Tibial nerve (tissue), 4 donors: ENCODE measurements around the gene ATE1. TPM values are rescaled to one million over a fixed set of nuclear protein-coding genes. Genes with fewer than 3 reads are reported as not detected.

Experiments used
- DNase-seq, 2 donors: peaks; one replicate each; pipeline ENCODE4 v3.0.0-alpha.2; 2019; ENCODE audit warnings: low spot score in 2 of 2
- H3K27ac ChIP-seq, 4 donors: fragments of 200-600 bp; sonication (generic) in 3 of 4; one replicate each; pipeline ENCODE4 v1.5.1; 2017 to 2019; ENCODE audit warnings: mild to moderate bottlenecking in 1 of 4
- H3K27me3 ChIP-seq, 2 donors: fragments of 200-600 bp; sonication (generic) in 1 of 2; one replicate each; pipeline versions ENCODE4 v1.5.1 to v1.6.0; 2017 to 2019
- H3K36me3 ChIP-seq, 3 donors: fragments of 200-600 bp; sonication (generic); one replicate each; pipeline ENCODE4 v1.5.1; 2018 to 2019
- H3K4me1 ChIP-seq, 4 donors: fragments of 200-600 bp; sonication (generic) in 3 of 4; one replicate each; pipeline ENCODE4 v1.5.1; 2017 to 2019
- H3K4me3 ChIP-seq, 4 donors: fragments of 200-600 bp; sonication (generic) in 3 of 4; one replicate each; pipeline ENCODE4 v1.5.1; 2017 to 2019; ENCODE audit warnings: mild to moderate bottlenecking in 1 of 4, moderate library complexity in 1 of 4
- H3K9me3 ChIP-seq, 4 donors: fragments of 200-600 bp; sonication (generic) in 3 of 4; one replicate each; pipeline ENCODE4 v1.5.1; 2017 to 2019
- EP300 ChIP-seq, 2 donors: sonication (generic); formaldehyde crosslinking; IDR thresholded peaks; one replicate each; pipeline ENCODE4 v1.6.1; 2017; ENCODE audit warnings: antibody characterized with exemption in 2 of 2, mild to moderate bottlenecking in 1 of 2
- POLR2A ChIP-seq, 2 donors: fragments of 450-650 bp; IDR thresholded peaks; one replicate each; pipeline ENCODE4 v1.6.1; 2017; ENCODE audit warnings: antibody characterized with exemption in 2 of 2, mild to moderate bottlenecking in 2 of 2, moderate library complexity in 2 of 2
- WGBS, 2 donors: methylation state at CpG; one replicate each; pipeline ENCODE4 v1.1.5; 2018; 5-methylcytosine and 5-hydroxymethylcytosine counted together
- total RNA-seq, 4 donors: library from RNA; depleted of rRNA; stranded (reverse); fragments of >200 nt; gene quantifications; one replicate each; pipeline ENCODE4 v1.1.0, GENCODE V29; 2016
- TF ChIP-seq, protein P1 (sequence below), 5 experiments: fragments of 200-600 bp in 3 of 5; fragments of 450-650 bp in 2 of 5; sonication (generic) in 3 of 5; IDR thresholded peaks; one replicate each; pipeline ENCODE4 v1.5.1; 2016 to 2019; ENCODE audit warnings: antibody characterized with exemption in 5 of 5, mild to moderate bottlenecking in 3 of 5, moderate library complexity in 2 of 5

The ATE1 gene
- 10 to 100 TPM; 18.3 to 24.5 (median 23.5) TPM for total RNA-seq

GRCh38 chr10:121927841-121928527, at the start of gene ATE1:
Gene ATE1 (minus strand): TSS chr10:121928031. CDS start chr10:121927949, 82 bp downstream.
- peak; percentile 80 to 88 for DNase-seq
- 0 to 1% methylated on average over 43 to 46 of the region's 87 CpGs for WGBS, 2 donors
- TF ChIP-seq, protein P1, sequence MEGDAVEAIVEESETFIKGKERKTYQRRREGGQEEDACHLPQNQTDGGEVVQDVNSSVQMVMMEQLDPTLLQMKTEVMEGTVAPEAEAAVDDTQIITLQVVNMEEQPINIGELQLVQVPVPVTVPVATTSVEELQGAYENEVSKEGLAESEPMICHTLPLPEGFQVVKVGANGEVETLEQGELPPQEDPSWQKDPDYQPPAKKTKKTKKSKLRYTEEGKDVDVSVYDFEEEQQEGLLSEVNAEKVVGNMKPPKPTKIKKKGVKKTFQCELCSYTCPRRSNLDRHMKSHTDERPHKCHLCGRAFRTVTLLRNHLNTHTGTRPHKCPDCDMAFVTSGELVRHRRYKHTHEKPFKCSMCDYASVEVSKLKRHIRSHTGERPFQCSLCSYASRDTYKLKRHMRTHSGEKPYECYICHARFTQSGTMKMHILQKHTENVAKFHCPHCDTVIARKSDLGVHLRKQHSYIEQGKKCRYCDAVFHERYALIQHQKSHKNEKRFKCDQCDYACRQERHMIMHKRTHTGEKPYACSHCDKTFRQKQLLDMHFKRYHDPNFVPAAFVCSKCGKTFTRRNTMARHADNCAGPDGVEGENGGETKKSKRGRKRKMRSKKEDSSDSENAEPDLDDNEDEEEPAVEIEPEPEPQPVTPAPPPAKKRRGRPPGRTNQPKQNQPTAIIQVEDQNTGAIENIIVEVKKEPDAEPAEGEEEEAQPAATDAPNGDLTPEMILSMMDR (IDR thresholded peaks at IDR 0.05) = peak in 2 of 5 experiments; percentile 24 to 25
- TF ChIP-seq EP300 (IDR thresholded peaks at IDR 0.05) (peak in 1 of 2 donors; percentile 93), POLR2A (IDR thresholded peaks at IDR 0.05) (peak in 1 of 2 donors; percentile 76)
- peaks cover 0 to 8% (median 0%) of the 10 kb centered on the region in 3 donors for H3K36me3 ChIP-seq
- H3K27me3 ChIP-seq = no peaks in the 10 kb centered on the region
- H3K9me3 ChIP-seq = no peaks in the 10 kb centered on the region
- H3K4me3 ChIP-seq = peak within 1 kb of the TSS; percentile 81 to 100 (median 91)
- peaks cover 0 to 37% (median 13%) of the 10 kb centered on the region in 4 donors for H3K4me1 ChIP-seq
- H3K27ac ChIP-seq = peak within 1 kb of the TSS; percentile 89 to 100 (median 98)

GRCh38 chr10:121976607-121977006, 48.8 kb upstream of the ATE1 start:
- Histone ChIP-seq H3K27me3 (no peaks in the 10 kb centered on the region), H3K4me1 (peaks cover 0 to 25% (median 11%) of the 10 kb centered on the region in 4 donors), H3K9me3 (no peaks in the 10 kb centered on the region), H3K4me3 (no peak overlapping the region), H3K36me3 (peaks cover 0 to 9% (median 0%) of the 10 kb centered on the region in 3 donors), H3K27ac (no peak overlapping the region)
- TF ChIP-seq POLR2A (IDR thresholded peaks at IDR 0.05) (no peak), EP300 (IDR thresholded peaks at IDR 0.05) (no peak)
- TF ChIP-seq, protein P1 (IDR thresholded peaks at IDR 0.05) = no peak
- DNase-seq = no peak
- 94 to 96% methylated on average over 6 of the region's 6 CpGs for WGBS, 2 donors

DNA sequence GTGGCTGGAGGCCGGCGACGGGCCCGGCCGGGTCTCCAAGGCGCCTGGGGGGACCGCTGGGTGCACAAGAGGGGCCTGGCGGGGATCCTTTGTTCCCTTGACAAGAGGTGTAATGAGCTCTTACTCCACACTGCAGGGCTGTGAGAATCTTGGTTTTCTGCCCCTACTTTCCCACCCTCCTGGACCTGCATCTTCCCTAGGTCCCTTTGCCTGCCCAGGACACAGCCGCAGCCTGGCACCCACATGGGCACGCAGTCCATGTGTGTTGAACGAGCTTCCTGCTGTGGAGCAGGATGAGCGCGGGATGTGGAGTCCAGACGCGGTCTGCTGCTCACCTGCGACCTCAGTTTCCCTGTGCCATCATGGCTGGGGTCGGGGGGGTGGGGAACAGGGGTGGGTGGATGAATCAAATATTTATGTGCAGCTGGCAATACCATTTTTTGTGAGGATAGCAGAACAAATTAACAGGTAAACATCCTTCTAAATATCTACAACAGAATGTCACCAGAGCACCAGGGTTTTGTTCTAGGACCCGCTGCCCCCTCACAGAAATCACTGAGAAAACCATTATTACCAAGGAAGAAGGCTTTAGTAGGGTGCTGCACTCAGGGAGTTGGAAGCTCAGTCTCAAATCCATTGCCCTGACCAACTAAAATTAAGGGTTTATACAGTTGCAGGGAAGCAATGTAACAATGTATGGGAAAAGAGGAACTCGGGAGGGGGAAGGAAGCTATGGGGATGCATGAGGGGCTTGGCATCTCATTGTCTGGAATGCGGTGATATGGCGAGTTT, 47.7 kb upstream of the ATE1 start:
- H3K36me3 ChIP-seq = peaks cover 0 to 20% (median 0%) of the 10 kb centered on the region in 3 donors
- H3K27me3 ChIP-seq = no peaks in the 10 kb centered on the region
- no peak for DNase-seq
- peak overlapping the region; percentile 70 to 100 (median 84) for H3K4me3 ChIP-seq
- peak overlapping the region; percentile 89 to 99 (median 94) for H3K27ac ChIP-seq
- WGBS, 2 donors = 39 to 51% methylated on average over 16 to 18 of the region's 21 CpGs
- H3K4me1 ChIP-seq = peaks cover 0 to 25% (median 11%) of the 10 kb centered on the region in 4 donors
- no peak for TF ChIP-seq POLR2A (IDR thresholded peaks at IDR 0.05)
- TF ChIP-seq, protein P1 (IDR thresholded peaks at IDR 0.05) = peak in 3 of 5 experiments; percentile 75 to 85 (median 83)
- TF ChIP-seq EP300 (IDR thresholded peaks at IDR 0.05) = no peak
- H3K9me3 ChIP-seq = no peaks in the 10 kb centered on the region

DNA sequence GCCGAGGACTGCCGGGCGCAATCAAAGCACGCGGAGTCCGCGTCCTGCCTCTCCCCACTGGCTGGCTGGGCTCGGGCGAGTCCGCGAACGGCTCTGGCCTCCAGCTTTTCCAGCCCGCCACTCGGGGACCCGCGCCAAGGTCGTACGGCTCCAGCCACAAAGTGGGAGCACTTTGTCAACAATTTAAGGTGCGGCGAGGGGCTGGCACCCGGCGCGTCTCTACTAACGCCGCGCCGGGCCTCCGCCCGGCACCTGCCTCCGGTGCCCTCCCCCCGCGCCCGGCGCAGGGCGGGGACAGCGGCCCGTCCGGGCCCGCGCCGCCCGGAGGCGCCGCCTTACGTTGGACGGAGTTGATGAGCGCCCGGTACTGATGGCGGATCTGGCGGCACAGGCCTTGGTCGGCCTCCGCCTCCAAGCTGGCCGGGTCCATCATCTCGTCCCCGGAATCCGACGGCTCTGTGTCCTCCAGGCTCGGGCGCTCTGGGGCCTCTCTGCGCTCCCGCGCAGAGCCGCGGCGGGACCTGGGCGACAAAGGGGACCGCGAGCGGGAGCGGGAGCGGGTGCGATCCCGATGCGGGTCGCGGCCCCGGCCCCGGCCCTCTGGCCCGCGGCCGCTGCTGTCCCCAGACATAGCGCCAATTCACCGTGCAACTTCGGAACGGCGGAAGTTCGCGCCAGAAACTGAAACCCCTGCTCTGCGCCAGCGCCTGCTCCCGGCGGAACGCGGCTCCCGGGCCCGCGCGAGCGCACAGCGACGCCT, 46.9 kb upstream of the ATE1 start, which contains the start of gene NSMCE4A:
NSMCE4A (minus strand) TSS at position 683 of the 760 bp plus-strand sequence; CDS start at position 631, 52 bp downstream.
- Histone ChIP-seq H3K27me3 (no peaks in the 10 kb centered on the region), H3K4me3 (peak within 1 kb of the TSS; percentile 70 to 100 (median 84)), H3K9me3 (no peaks in the 10 kb centered on the region), H3K4me1 (peaks cover 0 to 25% (median 11%) of the 10 kb centered on the region in 4 donors), H3K36me3 (peaks cover 0 to 28% (median 4%) of the 10 kb centered on the region in 3 donors), H3K27ac (peak within 1 kb of the TSS; percentile 89 to 99 (median 94))
- TF ChIP-seq POLR2A (IDR thresholded peaks at IDR 0.05) (peak in 1 of 2 donors; percentile 26), EP300 (IDR thresholded peaks at IDR 0.05) (peak in 1 of 2 donors; percentile 13)
- TF ChIP-seq, protein P1 (IDR thresholded peaks at IDR 0.05) = peak in 2 of 5 experiments; percentile 46 to 75
- peak; percentile 36 to 40 for DNase-seq
- WGBS, 2 donors = 1% methylated on average over 33 to 49 of the region's 101 CpGs
